Posterior cingulate gyrus (tissue), 11 donors: ENCODE measurements around the gene RAB37.

Source experiments
- DNase-seq, 10 donors: peaks; one replicate each; pipeline versions ENCODE4 v3.0.0 to v3.0.0-alpha.2; 2020 to 2021; ENCODE audit warnings: mixed read lengths in 3 of 10
- intact Hi-C: fragments of 100-400 bp; cut with DNase I; formaldehyde crosslinking; loops from one replicate; pipeline ENCODE4 v1.15.1; 2023

The RAB37 gene

GRCh38 chr17:74758848-74759168, 21.8 kb downstream of the RAB37 start:
- intact Hi-C loops: no loop called here
- DNase-seq: peak in 1 of 10 donors; percentile 87

- DNase-seq: peak in 1 of 10 donors; percentile 82
- intact Hi-C loops: no loop called here
Observed at GRCh38 chr17:74759243-74759801, 22.3 kb downstream of the RAB37 start.

GRCh38 chr17:74759941-74760340, 22.9 kb downstream of the RAB37 start:
- intact Hi-C loops: no loop called here
- peak in 1 of 10 donors; percentile 58 for DNase-seq

GRCh38 chr17:74760404-74761105, 23.5 kb downstream of the RAB37 start:
- peak in 4 of 10 donors; percentile 45 to 92 (median 74) for DNase-seq
- intact Hi-C loops: no loop called here

GRCh38 chr17:74761419-74761818, 24.4 kb downstream of the RAB37 start:
- intact Hi-C loops: no loop called here
- no peak for DNase-seq

- DNase-seq: no peak
- intact Hi-C loops: no loop called here
Observed at GRCh38 chr17:74761931-74762330, 24.9 kb downstream of the RAB37 start.

GRCh38 chr17:74763565-74764387, 26.7 kb downstream of the RAB37 start:
- intact Hi-C loops: loop anchor here (2.0 kb wide), 1 partner anchor 13 kb away; no protein-coding TSS in a partner anchor
- DNase-seq: peak in 2 of 10 donors; percentile 33 to 84

- DNase-seq: peak in 1 of 10 donors; percentile 72
- intact Hi-C loops: loop anchor here (2.0 kb wide), 1 partner anchor 14 kb away; no protein-coding TSS in a partner anchor
Observed at GRCh38 chr17:74764751-74765286, 27.8 kb downstream of the RAB37 start.

GRCh38 chr17:74766413-74766812, 29.4 kb downstream of the RAB37 start:
- no peak for DNase-seq
- intact Hi-C loops: no loop called here

GRCh38 chr17:74767111-74767516, 30.1 kb downstream of the RAB37 start:
- DNase-seq: peak; percentile 77 to 98 (median 86)
- intact Hi-C loops: no loop called here

GRCh38 chr17:74768069-74768762, 31.2 kb downstream of the RAB37 start:
- DNase-seq: peak in 7 of 10 donors; percentile 45 to 90 (median 65)

GRCh38 chr17:74768763-74769114, 31.7 kb downstream of the RAB37 start:
- intact Hi-C loops: no loop called here
- no peak for DNase-seq

More at GRCh38 chr17:74768069-74768762, 31.2 kb downstream of the RAB37 start:
- intact Hi-C loops: no loop called here

GRCh38 chr17:74769266-74769855, 32.3 kb downstream of the RAB37 start:
- intact Hi-C loops: no loop called here

GRCh38 chr17:74769856-74770497, 32.9 kb downstream of the RAB37 start:
- no peak for DNase-seq
- intact Hi-C loops: loop anchor here (1.0 kb wide), 1 partner anchor 26 kb away; no protein-coding TSS in a partner anchor

More at GRCh38 chr17:74769266-74769855, 32.3 kb downstream of the RAB37 start:
- no peak for DNase-seq

GRCh38 chr17:74770498-74771318, 33.7 kb downstream of the RAB37 start:
- intact Hi-C loops: loop anchor here (1.0 kb wide), 1 partner anchor 26 kb away; no protein-coding TSS in a partner anchor
- peak; percentile 51 to 94 (median 68) for DNase-seq

- intact Hi-C loops: no loop called here
- peak in 1 of 10 donors; percentile 70 for DNase-seq
Observed at GRCh38 chr17:74771319-74771914, 34.4 kb downstream of the RAB37 start.

GRCh38 chr17:74772053-74772452, 35.0 kb downstream of the RAB37 start:
- peak in 1 of 10 donors; percentile 71 for DNase-seq
- intact Hi-C loops: no loop called here

GRCh38 chr17:74773414-74773813, 36.4 kb downstream of the RAB37 start:
- intact Hi-C loops: no loop called here
- no peak for DNase-seq
